Bone marrow (tissue), 2 donors: ENCODE results near the gene COL24A1.

ENCODE experiments used
- DNase-seq, 2 donors: peaks; one replicate each; lab custom pipeline; 2025; lab: John Stamatoyannopoulos, UW

The COL24A1 gene

GRCh38 chr1:86156566-86157455 lies at the start of gene COL24A1:
COL24A1 (minus strand) TSS chr1:86156772; CDS start chr1:86156396, 376 bp downstream.
- peak; percentile 50 to 68 for DNase-seq

GRCh38 chr1:86205741-86206140 lies 49.2 kb upstream of the COL24A1 start:
- DNase-seq, result no peak

- DNase-seq, result no peak
Measured at GRCh38 chr1:86202552-86203340, 46.2 kb upstream of the COL24A1 start.

- DNase-seq, result no peak
Measured at GRCh38 chr1:86201311-86201710, 44.7 kb upstream of the COL24A1 start.

- no peak for DNase-seq
Measured at GRCh38 chr1:86200901-86201300, 44.3 kb upstream of the COL24A1 start.

GRCh38 chr1:86197206-86197855 lies 40.8 kb upstream of the COL24A1 start:
- DNase-seq, result no peak

GRCh38 chr1:86195281-86195680 lies 38.7 kb upstream of the COL24A1 start:
- DNase-seq, result no peak

GRCh38 chr1:86194491-86195034 lies 38.0 kb upstream of the COL24A1 start:
- no peak for DNase-seq

- no peak for DNase-seq
Measured at GRCh38 chr1:86192417-86192816, 35.8 kb upstream of the COL24A1 start.

- DNase-seq, result no peak
Measured at GRCh38 chr1:86191958-86192357, 35.4 kb upstream of the COL24A1 start.

- no peak for DNase-seq
Measured at GRCh38 chr1:86190873-86191272, 34.3 kb upstream of the COL24A1 start.

GRCh38 chr1:86184426-86184825 lies 27.9 kb upstream of the COL24A1 start:
- DNase-seq, result no peak

- no peak for DNase-seq
Measured at GRCh38 chr1:86183810-86184209, 27.2 kb upstream of the COL24A1 start.

- peak in 1 of 2 donors; percentile 34 for DNase-seq
Measured at GRCh38 chr1:86176226-86176625, 19.7 kb upstream of the COL24A1 start.

- peak in 1 of 2 donors; percentile 80 for DNase-seq
Measured at GRCh38 chr1:86175756-86176155, 19.2 kb upstream of the COL24A1 start.

- peak in 1 of 2 donors; percentile 28 for DNase-seq
Measured at GRCh38 chr1:86169625-86170024, 13.1 kb upstream of the COL24A1 start.

GRCh38 chr1:86159800-86160199 lies 3.2 kb upstream of the COL24A1 start:
- DNase-seq, result no peak

- peak in 1 of 2 donors; percentile 81 for DNase-seq
Measured at GRCh38 chr1:86155807-86156565, 586 bp downstream of the COL24A1 start.

- peak; percentile 66 to 81 for DNase-seq
Measured at GRCh38 chr1:86155051-86155806, 1.3 kb downstream of the COL24A1 start.

GRCh38 chr1:86154571-86155050 lies 2.0 kb downstream of the COL24A1 start:
- DNase-seq, result no peak
